Brain pericyte (primary cell): ENCODE data around the gene SLC25A13.
A peak's percentile ranks its signal among the peaks of the same experiment; 100 is the strongest.
"Not testable (repeated sequence)": the region's sequence is repeated elsewhere in the genome, so short reads cannot be mapped to it uniquely, and the experiment has no call there.

Experiments used
- DNase-seq: peaks from one replicate; pipeline ENCODE4 v3.0.0-alpha.2; 2012; ENCODE audit warnings: low read depth, low spot score

The SLC25A13 gene

DNA sequence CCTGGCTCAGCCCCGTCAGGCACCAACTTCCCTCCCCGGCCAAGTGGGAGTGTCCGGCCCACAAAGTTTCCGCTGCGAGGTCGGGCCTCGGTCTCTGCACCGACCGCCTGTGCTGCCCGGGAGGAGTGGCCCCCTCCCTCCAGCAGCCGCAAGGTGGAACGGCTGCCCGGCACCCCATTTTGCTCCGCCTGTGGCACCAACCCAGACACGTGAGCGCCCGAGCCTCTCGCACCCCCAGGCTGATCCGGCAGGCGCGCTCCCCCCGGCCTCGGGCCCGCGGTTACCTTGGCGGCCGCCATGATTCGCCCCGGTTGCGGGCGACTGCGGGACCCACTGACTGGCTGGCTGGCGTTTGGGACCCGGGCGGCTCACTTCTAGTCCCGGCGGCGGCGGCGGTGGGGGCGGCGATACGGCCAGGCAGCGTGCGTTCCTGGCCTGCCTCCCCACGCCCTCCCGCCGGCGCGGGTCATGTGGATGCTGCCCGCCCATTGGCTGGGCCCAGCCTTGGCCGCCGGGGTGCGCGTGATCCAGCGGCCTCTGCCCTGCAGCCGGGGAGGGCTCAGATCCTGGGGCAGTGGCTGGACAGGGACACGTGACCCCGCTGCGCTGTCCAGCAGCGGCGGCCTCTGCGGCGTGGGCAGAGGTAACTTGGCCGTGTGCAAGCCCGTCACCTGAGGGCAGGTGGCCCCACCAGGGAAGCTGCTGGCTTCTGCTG, at the start of gene SLC25A13:
Gene SLC25A13, minus strand, starts transcription at position 441 of the 715 bp plus-strand sequence. Its CDS starts 142 bp downstream, at position 299.
- DNase-seq, result peak; percentile 41

DNA sequence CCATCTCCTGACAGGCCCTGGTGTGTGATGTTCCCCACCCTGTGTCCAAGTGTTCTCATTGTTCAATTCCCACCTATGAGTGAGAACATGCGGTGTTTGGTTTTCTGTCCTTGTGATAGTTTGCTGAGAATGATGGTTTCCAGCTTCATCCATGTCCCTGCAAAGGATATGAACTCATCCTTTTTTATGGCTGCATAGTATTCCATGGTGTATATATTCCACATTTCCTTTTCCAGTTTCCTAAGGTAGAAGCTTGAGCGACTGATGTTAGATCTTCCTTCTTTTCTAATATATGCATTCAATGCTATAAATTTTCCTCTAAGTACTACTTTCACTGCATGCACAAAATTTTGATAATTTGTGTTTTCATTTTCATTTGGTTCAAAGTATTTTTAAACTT, 44.0 kb upstream of the SLC25A13 start:
- DNase-seq, result not testable (repeated sequence)

- no peak for DNase-seq
These were observed 39.4 kb upstream of the SLC25A13 start for GRCh38 chr7:96361116-96361857.

DNA sequence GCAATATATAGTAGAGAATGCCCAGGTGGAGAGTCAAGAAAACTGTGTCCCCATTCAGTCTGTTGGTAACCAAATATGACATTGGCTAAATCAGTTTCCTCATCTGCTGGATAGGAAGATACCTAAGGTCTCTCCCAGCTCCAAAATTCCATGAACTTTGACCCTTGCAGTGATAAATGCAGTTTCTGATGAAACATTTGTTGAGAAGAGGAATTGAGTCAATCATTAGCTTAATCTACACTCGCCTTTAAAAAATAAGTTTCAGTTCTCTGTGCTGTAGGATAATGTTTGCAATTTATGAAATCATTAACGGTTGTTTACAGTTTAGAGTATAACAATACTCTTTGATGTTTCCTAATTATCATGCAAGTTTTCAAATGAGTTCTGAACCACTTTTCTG, 38.0 kb upstream of the SLC25A13 start:
- DNase-seq, result no peak

GRCh38 chr7:96358236-96358971, 36.5 kb upstream of the SLC25A13 start:
- not testable (repeated sequence) for DNase-seq

GRCh38 chr7:96355990-96356506, 34.1 kb upstream of the SLC25A13 start:
- no peak for DNase-seq

- no peak for DNase-seq
These were observed 33.0 kb upstream of the SLC25A13 start for GRCh38 chr7:96354881-96355280.

DNA sequence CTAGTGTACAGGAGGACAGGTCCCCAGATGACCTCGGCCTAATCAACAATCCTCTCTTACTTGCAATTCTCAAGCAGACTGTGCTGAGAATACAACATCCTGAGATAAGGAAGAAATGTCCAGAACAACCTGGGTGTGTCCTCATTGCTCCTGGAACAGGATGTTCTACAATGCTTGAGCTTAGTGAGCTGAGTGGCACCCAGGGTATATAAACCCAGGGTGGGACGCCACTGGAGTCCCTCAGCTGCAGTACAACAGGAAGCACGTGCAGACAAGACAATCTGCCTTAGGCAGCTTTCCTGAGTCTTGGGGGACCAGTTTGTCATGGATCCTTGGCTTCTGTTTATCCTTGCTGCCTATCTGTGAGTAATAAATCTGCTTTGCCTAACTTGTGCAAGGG, 27.7 kb upstream of the SLC25A13 start:
- no peak for DNase-seq

DNA sequence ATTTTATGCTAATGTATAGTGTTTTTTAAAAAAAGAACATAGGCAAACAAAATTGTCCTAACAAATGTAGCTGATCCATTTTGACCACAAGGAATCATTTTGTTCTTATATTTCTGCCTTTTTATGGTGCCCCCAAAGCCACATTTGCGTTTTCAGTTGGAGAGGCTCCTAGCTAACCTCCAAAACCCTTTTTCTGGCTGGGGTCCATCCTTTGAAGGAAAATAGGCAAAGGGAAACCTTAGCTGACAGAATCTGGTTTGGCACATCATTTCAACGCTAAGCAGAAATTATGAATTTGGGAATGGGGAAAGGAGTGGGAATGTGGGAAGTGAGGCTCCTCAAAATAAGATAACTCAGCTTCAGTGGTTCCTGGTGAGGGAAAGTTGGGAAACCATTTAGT, 25.6 kb upstream of the SLC25A13 start:
- DNase-seq, result no peak

DNA sequence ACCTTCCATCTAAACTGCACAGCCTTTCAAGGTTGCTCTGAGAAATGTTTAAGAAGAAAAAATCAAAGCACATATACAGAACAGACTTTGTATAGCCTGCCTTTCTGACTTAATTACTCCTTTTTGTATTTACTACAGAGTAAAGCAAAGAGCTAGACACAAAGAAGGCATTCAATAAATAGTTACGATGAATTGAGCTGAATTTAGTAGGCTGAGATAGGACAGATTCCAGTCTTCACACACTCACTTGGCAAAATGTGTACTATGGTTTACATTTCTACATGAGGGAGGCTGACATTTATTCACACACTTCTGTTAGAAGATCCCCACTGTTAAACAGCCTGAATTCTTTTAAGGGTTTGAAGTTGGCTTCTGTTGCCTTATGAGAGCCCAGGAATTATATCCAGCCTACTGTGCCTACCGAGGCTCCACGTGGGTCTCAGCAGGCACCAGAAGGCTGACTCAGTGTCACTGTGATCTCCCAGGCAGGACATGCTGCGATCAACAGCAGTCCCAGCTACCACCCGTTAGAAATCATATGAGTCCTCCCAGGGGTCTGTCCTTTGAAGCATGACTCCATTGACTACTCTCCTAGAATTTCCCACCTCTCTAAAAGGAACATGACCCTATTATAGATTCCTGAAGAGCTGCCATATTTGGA, 24.5 kb upstream of the SLC25A13 start:
- DNase-seq, result no peak

DNA sequence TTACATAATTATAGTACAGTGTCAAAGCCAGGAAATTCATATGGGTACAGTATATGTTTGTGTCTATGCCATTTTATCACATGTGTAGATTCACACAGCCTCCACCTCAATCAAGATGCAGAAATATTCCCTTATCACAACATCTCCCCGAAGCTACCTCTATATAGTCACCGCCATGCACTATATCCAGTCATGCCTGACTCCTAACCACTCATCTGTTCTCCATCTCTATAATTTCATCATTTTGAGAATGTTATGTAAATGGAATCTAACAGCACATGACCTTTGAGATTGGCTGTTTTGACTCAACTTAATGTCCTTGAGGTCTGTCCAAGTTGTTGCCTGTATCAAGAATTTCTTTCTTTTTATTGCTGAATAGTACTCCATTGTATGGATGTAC, 22.3 kb upstream of the SLC25A13 start:
- no peak for DNase-seq

DNA sequence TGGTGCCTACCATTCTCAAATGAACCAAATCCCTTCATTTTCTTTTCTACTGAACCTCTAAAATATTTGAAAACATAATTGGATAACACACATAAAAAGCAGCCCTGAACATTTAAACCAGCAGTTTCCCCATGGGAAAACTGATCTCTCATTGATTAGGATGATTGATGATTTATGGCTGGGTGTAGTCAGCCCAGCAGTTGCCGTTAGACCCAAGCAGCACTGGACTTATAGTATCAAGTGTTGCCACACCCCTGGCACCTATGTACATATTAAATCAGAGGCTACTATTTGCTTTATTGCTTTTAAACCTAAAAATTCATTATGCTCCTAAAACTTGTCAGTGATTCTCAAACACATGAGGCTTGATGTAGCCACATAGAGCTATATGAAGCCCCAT, 20.2 kb upstream of the SLC25A13 start:
- DNase-seq, result no peak

DNA sequence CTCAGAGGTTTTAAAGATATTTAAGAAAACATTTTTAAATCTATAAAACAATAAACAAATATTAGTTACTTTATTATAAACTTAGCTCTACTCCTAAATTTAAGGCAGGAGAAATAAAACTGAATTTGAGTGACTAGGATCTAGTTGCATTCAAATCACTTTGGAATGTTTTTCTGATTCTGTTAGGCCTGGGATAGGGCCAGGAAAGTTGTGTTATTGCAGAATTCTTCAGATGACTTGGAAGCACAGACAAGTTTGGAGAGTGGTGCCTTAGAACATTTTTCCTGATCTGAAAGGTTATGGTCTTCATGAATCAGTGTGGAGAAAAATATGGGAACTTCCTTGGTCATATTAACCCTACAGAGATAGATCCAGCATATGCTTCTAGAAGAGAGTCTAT, 15.6 kb upstream of the SLC25A13 start:
- DNase-seq, result no peak

- DNase-seq, result no peak
These were observed 10.4 kb upstream of the SLC25A13 start for GRCh38 chr7:96332325-96332724.

GRCh38 chr7:96331775-96332174, 9.9 kb upstream of the SLC25A13 start:
- no peak for DNase-seq

GRCh38 chr7:96331233-96331632, 9.3 kb upstream of the SLC25A13 start:
- no peak for DNase-seq

GRCh38 chr7:96330193-96330592, 8.3 kb upstream of the SLC25A13 start:
- no peak for DNase-seq

DNA sequence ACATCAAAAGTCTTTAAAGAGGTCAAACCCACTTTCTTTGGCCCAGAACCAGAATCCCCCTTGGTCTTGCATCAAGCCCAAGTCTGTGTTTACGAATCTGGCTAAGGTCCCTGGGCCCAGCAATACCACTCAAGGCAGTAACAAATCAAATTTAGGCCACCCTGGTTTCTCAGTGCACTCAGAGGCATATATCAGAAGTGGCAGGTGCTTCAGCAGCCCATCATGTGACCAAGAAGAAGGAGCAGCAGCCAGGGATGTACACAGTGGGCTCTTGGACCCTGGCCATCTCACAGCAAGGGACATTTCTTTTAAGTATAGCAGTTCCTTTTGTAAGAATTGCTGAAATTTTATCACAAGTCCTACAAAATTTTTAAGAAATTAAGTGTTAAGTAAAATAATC, 7.3 kb upstream of the SLC25A13 start:
- no peak for DNase-seq

DNA sequence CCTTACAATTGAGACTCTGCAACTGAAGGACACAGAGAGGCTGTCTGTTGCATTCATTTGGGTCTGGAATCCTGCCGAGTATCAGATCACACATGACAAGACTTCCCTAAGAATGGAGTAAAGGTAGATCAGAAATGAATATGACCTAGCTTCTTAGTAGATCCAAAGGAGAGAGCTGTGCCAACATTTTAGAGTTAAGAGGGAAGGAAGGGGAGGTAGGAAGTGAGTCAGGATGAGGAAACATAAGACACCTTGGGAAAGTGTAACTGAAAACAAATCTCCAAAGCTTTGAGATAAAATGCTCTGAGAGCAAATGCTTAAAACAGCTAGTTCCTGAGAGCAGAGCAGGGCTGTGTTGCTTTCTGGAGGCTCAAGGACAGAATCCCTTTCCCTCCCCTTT, 6.1 kb upstream of the SLC25A13 start:
- DNase-seq, result no peak

DNA sequence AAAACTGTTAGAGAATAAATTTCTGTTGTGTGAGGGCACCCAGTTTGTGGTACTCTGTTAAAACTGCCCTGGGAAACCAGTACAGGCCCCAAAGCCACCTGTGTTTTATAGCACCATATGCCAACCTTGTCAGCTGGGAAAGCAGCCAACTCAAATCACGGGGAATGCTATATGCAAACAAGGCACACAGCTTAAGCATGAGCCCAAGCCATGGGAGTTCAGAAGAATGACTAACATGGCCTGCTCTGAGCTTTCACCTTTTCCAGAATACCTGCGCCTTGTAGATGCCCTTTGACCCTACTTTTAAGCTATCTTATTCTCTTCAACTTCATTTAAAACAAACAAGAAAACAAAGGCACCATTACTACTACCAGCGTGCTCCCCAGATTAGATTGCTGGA, 5.5 kb upstream of the SLC25A13 start:
- no peak for DNase-seq

GRCh38 chr7:96326752-96327151, 4.9 kb upstream of the SLC25A13 start:
- not testable (repeated sequence) for DNase-seq
